GM20431 (cell line): ENCODE data around the gene TIMM29.

Experiments
- in situ Hi-C: fragments of 300-500 bp; cut with MseI, MboI; formaldehyde crosslinking; loops from one replicate; pipeline ENCODE4 v1.15.0; 2020; ENCODE audit warnings: low sequenced_read_pairs; ENCODE audit not compliant: unreplicated experiment

Gene TIMM29

DNA sequence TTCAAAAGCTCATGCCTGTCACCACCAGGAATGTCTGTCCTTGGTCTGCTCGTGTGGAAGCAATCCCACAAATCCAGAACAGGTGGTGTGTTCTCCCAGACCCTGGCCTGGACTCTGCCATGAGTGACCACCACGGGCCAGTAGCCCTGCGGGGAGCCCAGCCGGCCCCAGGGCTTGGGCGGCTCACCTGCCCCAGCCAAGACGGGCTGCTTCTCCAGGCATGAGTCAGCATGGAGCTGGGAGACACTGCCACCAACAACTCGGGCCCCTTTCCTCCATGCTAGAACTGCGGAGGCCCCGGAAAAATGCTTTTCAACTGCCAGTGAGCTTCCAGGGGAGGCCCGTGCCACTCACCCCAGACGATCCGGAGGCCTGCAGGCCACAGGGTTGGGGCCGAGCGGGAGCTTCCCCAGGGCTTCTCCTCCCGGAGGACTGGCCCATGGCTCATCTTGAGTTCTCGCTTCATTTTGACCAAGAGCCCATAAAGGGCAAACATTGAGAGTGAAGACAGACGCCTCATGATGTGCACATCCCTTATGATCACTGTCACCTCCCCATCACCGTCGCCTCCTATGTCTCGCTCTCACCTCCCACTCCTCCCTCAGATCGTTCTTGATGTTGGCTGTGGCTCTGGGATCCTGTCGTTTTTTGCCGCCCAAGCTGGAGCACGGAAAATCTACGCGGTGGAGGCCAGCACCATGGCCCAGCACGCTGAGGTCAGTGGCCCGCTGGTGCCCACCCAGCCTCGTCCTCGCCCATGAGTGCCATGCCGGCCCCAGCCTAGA is 16.8 kb upstream of the TIMM29 start:
- in situ Hi-C loops: no loop called here

DNA sequence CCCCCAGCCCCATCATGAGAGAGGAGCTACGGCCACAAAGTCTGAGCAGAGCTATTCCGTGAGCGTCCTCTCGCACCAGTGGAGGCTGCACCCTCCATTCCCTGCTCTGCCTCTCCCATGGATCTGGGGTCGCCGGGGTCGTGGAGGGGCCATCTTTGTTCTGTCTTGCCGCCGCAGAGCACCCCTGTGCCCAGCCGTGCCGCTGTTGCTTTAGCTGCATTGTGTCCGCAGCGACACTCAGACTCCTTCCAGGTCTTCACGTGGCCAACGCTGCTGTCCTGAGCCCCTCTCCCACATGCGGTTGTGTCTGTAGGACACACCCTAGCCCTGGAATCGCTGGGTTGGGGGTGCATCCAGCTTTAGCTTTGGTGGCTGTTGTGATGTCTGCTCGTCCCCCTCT is 16.0 kb upstream of the TIMM29 start:
- in situ Hi-C loops: no loop called here

DNA sequence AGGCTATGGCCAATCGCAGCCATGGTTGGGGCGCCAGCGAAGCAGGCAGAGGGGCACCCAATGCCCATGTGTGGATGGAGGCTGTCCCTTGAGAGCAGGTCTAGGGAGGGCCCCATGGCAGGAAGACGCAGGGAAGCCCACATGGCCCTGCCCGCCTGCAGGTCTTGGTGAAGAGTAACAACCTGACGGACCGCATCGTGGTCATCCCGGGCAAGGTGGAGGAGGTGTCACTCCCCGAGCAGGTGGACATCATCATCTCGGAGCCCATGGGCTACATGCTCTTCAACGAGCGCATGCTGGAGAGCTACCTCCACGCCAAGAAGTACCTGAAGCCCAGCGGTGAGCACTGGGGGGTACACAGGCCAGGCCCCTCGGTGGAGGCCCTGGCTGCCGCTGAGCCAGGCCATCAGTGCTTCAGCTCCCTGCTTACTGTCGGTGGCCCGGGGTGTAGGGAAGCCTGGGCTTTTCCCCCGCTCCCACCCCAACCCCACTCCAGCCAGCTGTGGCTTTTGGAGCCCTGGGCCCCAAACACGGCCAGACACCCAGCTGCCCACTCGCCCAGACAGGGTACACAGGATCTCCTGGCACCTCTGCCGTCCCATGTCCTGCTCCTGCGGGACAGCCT is 14.8 kb upstream of the TIMM29 start:
- in situ Hi-C loops: no loop called here

DNA sequence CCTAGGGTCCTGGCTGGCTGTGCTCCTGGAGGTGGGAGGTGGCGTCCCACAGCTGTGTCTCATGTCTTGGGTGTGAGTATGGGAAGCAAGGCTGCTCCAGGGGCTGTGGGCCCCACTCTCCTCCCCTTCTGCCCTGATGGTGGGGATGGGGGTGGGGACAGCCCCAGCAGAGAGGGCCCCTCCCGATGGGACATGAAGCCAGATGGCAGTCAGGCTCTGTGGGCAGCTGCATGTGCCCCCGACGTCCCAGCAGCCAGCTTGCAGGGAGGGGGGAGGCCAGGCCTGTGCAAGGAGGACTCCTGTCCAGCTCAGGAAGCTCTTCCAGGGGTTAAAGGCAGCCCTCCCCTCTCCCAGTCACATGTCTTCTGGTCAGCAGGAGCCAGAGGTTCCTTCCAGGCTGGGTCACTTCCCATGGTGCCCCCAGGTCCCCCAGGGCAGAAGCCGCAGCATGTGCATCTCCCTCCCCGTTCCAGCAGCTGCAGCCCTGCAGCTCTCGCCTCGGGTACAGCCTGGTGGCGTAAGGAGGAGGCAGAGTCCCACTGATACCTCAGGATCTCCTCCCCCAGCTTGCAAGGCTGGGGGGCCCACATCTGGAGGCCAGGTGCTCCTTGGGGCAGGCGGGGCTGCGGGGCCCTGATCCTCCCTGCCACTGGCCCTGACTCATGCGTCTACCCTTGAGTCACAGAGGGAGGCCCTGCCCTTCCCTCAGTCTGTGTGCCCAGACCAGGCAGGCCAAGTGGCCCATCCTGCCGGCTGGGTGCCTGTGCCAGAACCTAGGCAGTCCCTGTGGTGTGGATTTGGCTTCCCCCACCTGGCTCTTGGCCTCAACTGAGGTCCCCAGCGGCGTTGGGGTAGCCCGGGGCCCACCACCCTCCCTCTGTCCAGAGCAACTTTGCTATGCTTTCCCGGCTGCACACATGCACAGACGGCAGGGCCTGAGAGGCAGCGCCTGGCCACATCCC is 13.2 kb upstream of the TIMM29 start:
- in situ Hi-C loops: no loop called here

DNA sequence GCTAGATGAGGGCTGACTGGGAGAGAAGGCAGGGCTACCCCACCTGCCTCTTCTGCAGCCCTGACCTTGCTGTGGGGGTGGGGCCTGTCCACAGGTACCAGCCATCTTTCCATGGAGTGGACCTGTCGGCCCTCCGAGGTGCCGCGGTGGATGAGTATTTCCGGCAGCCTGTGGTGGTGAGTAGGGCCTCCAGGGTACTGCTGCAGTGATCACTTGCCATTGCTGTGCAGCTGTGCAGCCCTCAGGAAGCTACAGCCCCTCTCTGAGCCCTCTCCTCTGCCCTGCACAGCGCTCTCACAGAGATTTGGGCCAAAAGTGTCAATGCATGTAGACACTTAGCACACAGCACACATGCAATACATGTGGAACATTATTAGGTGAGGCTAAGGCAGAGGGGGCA is 12.0 kb upstream of the TIMM29 start:
- in situ Hi-C loops: no loop called here

DNA sequence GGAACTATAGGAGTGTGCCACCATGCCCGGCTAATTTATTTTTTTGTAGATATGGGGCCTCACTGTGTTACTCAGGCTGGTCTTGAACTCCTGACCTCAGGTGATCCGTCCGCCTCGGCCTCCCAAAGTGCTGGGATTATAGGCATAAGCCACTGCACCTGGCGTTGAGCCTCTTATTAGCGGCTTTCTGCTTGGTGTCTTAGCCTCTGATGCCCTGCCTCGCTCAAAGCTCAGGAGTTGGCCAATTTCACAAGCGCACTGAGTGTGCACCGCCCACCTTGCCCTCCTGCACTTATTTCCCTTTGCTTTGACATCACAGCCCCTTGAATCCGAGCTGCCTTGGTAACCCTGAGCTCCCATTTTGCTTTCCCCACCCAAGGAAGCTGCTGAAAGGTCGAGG is 10.3 kb upstream of the TIMM29 start:
- in situ Hi-C loops: no loop called here

DNA sequence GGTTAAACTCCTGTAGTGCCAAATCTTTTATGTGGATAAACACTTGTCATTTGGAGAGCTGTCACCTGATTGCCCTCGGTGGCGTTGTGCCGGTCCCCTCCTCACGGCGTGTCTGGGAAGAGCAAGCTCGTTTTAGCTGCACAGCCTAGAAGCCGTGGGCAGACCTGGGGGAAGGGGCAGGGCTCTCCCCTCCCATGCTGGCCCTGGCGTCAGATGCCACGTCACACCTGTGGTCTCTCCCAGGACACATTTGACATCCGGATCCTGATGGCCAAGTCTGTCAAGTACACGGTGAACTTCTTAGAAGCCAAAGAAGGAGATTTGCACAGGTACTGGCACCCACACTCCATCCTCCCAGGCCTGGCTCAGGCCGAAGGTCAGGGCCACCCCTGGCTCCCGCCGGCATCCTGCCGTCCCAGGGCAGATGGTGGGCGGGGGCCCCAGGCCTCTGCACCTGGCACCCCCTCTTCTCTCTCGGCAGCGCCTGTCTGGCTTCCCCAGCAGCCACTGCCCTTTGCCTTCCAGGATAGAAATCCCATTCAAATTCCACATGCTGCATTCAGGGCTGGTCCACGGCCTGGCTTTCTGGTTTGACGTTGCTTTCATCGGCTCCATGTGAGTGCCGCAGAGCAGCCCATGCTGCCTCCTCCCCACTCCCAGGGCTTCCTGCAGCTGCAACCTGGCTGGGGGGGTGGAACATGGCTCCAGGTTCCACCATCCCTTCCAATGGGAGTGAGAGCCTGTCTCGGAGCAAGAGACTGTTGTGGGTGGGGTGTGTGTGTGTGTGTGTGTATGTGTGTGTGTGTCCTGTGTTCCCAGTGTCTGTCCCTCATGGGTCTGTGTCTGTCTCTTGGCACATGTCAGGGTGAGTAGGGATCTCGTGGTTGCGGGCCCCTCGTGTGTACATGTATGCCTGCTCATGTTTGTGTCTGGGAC is 9.0 kb upstream of the TIMM29 start:
- in situ Hi-C loops: no loop called here

DNA sequence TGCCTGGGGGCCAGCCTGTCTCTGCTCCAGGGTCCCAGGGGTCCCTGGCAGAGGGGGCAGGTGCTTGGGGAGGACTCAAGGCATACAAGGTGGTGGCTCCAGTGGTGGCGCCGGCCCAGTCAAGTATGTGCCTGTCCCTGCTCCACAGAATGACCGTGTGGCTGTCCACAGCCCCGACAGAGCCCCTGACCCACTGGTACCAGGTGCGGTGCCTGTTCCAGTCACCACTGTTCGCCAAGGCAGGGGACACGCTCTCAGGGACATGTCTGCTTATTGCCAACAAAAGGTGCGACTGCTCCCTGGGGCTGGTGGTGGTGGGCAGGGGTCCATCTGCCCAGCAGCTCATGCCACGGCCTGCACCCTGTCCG is 8.3 kb upstream of the TIMM29 start:
- in situ Hi-C loops: no loop called here

DNA sequence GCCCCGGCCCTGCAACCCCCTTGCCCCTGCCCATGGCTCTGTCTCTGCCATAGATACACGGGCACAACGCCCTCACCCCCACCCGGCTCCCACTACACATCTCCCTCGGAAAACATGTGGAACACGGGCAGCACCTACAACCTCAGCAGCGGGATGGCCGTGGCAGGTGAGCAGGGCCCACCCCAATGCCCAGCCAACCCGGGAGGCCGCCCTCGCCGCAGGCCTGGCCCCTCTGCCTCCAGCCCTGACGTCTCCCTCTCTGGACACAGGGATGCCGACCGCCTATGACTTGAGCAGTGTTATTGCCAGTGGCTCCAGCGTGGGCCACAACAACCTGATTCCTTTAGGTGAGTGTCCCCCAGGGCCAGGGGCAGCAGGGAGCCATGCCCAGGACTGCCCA is 7.8 kb upstream of the TIMM29 start:
- in situ Hi-C loops: no loop called here

DNA sequence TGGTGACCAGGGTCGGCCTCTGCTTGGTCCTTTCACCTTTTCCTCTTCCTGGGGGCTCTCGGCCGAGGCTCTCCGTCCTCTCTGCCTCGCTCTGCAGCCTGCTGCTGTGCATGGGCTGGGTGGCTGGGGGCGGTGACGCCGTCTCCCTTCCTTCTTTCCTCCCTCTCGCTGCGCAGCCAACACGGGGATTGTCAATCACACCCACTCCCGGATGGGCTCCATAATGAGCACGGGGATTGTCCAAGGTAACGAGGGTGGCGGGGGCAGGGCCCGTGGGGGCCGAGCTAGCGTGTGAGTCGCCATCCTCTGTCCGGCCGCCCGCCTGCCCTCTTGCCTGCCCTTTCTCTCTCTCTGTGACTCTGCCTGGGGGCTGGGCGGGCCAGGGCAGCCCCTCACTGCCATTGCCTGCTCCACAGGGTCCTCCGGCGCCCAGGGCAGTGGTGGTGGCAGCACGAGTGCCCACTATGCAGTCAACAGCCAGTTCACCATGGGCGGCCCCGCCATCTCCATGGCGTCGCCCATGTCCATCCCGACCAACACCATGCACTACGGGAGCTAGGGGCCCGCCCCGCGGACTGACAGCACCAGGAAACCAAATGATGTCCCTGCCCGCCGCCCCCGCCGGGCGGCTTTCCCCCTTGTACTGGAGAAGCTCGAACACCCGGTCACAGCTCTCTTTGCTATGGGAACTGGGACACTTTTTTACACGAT is 7.3 kb upstream of the TIMM29 start:
- in situ Hi-C loops: no loop called here

DNA sequence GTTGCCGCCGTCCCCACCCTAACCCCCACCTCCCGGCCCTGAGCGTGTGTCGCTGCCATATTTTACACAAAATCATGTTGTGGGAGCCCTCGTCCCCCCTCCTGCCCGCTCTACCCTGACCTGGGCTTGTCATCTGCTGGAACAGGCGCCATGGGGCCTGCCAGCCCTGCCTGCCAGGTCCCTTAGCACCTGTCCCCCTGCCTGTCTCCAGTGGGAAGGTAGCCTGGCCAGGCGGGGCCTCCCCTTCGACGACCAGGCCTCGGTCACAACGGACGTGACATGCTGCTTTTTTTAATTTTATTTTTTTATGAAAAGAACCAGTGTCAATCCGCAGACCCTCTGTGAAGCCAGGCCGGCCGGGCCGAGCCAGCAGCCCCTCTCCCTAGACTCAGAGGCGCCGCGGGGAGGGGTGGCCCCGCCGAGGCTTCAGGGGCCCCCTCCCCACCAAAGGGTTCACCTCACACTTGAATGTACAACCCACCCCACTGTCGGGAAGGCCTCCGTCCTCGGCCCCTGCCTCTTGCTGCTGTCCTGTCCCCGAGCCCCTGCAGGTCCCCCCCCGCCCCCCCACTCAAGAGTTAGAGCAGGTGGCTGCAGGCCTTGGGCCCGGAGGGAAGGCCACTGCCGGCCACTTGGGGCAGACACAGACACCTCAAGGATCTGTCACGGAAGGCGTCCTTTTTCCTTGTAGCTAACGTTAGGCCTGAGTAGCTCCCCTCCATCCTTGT is 6.5 kb upstream of the TIMM29 start:
- in situ Hi-C loops: no loop called here

DNA sequence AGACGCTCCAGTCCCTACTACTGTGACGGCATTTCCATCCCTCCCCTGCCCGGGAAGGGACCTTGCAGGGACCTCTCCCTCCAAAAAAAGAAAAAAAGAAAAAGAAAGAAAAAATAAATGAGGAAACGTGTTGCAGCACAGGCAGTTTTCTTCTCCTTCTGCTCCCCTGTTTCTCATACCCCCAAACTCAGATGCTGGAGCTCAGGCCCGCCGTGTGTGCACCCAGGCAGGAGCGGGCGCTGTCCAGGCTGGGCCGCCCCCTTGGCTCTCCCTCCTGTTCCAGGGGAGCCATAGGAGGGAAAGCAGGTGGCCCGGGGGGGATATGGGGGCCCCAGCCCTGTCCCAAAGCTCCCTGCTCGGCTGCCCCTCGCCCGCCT is 6.0 kb upstream of the TIMM29 start:
- in situ Hi-C loops: no loop called here

DNA sequence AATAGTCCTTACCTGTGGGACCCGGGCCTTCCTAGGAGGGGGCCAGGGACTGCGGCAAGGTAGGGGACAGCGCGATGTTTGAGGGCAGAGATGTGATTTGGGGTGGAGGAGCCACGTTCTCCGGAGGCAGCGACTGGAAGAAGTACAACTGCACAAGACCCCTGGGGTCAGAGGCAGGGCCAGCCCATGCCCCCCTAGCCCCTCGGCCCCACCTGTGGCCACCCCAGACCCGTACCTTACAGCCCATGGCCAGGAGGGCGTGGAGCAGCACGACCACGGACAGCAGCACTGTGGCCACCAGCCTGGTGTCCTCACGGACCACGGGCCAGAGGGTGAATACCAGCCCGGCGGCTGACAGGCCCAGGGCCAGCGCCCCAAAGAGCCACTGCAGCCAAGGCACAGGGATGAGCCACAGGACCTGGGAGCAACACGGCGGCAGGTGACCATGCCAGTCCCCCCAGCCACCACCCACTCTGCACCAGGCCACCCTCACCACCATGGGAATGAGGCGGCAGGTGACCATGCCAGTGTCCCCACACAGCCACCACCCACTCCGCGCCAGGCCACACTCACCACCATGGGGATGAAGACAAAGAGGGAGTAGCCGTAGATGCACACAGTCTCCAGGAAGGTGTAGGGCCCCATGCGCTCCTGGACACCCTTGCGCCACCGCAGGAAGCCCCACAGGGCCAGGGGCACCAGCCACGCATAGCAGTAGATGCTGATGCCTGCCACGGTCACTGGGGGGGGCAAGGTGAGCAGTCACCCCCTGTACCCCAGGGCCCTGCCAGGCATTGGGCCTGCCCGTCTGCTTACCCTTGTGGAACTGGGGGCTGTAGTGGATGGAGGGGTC is 5.1 kb upstream of the TIMM29 start:
- in situ Hi-C loops: no loop called here

DNA sequence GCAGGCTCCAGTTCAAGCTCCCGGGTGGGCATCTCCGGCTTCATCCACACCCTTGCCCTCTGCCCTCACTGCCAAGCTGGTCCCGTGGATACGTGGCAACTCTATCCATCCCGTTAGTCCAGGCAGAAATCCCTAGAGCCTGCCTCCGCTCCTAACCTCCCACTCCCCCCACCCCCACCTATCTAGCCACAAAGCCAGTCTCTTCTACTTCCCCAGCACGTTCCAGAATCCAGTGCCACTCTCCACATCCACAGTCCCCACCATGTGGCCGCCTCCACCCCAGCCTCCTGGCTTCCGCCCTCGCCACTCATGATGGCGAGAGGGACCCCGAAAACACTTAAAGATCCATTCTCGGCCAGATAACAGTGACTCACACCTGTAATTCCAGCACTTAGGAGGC is 4.0 kb upstream of the TIMM29 start:
- in situ Hi-C loops: no loop called here

DNA sequence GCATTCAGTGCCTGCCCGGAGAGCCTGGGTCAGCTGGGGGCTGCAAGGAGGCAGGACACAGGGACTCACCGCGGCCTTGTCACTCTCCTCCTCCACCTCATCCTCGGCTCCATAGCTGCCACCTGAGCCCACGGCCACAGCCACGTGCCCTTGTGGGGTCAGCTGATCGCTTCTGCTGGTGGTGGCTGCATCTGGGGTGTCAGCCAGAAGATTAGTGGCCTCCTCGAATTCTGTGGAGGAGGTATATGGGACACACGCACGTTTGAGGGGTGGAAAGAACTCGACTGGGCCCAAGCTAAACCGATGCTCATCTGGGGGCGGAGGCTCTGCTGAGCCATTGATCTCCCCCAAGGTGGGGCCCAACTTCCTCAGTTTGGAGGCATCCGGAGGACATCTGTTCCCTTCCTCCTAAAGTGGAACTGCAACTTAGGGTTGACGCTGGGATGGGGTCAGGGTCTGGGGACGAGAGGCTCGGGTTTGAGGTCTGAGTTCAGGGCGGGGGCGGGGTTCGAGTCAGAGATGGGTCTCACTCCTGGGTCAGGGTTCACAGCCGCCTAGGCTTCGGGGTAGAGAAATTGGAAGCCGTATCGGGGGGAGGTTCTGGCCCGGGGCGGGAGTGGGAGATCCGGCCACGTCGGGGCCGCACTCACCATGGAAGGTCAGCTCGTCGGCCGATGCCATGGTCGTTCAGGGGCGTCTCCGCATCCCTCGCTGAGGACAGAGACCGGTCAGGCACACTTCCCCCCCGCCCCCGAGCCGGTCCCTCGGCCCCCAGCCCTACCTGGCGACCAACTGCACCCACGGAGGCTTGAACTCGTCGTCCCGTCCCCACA is 665 bp upstream of the TIMM29 start:
- in situ Hi-C loops: no loop called here

DNA sequence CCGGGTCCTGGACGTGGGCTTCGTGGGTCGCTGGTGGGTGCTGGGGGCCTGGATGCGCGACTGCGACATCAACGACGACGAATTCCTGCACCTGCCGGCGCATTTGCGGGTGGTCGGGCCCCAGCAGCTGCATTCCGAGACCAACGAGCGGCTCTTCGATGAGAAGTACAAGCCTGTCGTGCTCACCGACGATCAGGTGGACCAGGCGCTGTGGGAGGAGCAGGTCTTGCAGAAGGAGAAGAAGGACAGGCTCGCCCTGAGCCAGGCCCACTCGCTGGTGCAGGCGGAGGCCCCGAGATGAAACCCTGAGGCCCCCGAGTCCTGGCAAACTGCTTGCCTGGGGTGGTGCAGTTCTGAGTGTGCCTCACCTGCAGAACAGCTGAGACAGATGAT is 787 bp downstream of the TIMM29 start:
- in situ Hi-C loops: no loop called here
